Neural progenitor cell (in vitro differentiated cells): Measurements from ENCODE around the gene PIM3.

Experiments used
- EZH2 ChIP-seq: fragments of 200-600 bp; sonication (generic); IDR thresholded peaks from 2 replicates; pipeline ENCODE4 v1.6.1; 2017; ENCODE audit warnings: antibody characterized with exemption, mild to moderate bottlenecking, moderate library complexity
- TF ChIP-seq, protein P1 (sequence below): fragments of 200-600 bp; sonication (generic); IDR thresholded peaks from 2 replicates; pipeline ENCODE4 v1.5.1; 2017; ENCODE audit warnings: antibody characterized with exemption, mild to moderate bottlenecking

DNA sequence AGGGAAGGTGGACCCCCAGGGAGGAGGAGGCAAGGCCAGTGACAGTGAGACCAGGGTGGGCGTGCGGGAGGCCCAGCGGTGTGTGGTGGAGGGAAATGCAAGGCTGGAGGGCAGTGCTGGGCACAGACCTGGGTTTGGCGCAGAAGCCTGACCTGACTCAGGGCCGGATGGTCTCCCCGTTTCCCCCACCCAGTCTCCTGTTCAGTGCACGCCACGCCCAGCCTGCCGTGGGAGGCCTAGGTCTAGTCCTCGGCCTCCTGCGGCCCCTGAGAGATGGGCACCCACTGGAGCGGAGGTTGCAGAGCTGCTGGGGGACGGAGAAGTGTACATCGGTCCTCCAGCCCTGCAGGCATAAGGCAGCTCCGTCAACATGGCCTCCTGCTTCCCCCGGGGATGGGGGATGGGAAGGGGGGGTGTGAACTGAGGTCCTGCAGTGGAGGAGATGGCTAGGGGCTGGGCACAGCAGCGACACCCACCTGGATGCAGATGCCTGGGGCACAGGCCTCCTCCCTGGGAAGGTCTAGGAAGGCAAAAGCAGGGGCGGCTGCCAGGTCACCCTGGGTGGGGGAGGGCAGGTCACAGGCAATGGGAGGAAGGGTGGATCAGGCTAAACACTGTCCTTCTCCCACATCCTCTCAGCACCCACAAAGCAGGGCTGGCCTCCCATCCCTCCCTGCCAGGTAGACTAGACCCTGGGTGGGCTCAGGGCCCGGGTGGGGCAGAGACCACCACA is 36.1 kb downstream of the PIM3 start:
- TF ChIP-seq, protein P1, sequence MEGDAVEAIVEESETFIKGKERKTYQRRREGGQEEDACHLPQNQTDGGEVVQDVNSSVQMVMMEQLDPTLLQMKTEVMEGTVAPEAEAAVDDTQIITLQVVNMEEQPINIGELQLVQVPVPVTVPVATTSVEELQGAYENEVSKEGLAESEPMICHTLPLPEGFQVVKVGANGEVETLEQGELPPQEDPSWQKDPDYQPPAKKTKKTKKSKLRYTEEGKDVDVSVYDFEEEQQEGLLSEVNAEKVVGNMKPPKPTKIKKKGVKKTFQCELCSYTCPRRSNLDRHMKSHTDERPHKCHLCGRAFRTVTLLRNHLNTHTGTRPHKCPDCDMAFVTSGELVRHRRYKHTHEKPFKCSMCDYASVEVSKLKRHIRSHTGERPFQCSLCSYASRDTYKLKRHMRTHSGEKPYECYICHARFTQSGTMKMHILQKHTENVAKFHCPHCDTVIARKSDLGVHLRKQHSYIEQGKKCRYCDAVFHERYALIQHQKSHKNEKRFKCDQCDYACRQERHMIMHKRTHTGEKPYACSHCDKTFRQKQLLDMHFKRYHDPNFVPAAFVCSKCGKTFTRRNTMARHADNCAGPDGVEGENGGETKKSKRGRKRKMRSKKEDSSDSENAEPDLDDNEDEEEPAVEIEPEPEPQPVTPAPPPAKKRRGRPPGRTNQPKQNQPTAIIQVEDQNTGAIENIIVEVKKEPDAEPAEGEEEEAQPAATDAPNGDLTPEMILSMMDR: no peak
- TF ChIP-seq EZH2: no peak
